AG08396 (cell line): ENCODE measurements around the gene MIEN1.
"Not testable (repeated sequence)": the region's sequence is repeated elsewhere in the genome, so short reads cannot be mapped to it uniquely, and the experiment has no call there.

ENCODE experiments used
- DNase-seq: peaks from one replicate; pipeline ENCODE4 v3.0.0; 2012; ENCODE audit warnings: low spot score, mixed read lengths

Gene MIEN1

GRCh38 chr17:39739885-39740356 is 9.6 kb upstream of the MIEN1 start:
- no peak for DNase-seq

GRCh38 chr17:39738983-39739884 is 8.9 kb upstream of the MIEN1 start:
- peak; percentile 69 for DNase-seq

GRCh38 chr17:39738568-39738901 is 8.2 kb upstream of the MIEN1 start:
- DNase-seq: no peak

GRCh38 chr17:39737760-39738567 is 7.6 kb upstream of the MIEN1 start, which contains the start of gene GRB7:
Gene GRB7 (plus strand): TSS chr17:39737938. CDS start chr17:39742302, 4,364 bp downstream.
- no peak for DNase-seq

GRCh38 chr17:39737206-39737759 is 7.0 kb upstream of the MIEN1 start:
- DNase-seq: no peak

GRCh38 chr17:39736319-39737165 is 6.2 kb upstream of the MIEN1 start:
- no peak for DNase-seq

- no peak for DNase-seq
Observed at GRCh38 chr17:39735882-39736281, 5.5 kb upstream of the MIEN1 start.

- DNase-seq: no peak
Observed at GRCh38 chr17:39732586-39732985, 2.3 kb upstream of the MIEN1 start.

GRCh38 chr17:39729280-39729851 is 966 bp downstream of the MIEN1 start:
- DNase-seq: peak; percentile 55

- DNase-seq: no peak
Observed at GRCh38 chr17:39727556-39727955, 2.8 kb downstream of the MIEN1 start.

GRCh38 chr17:39726617-39727016 is 3.7 kb downstream of the MIEN1 start:
- no peak for DNase-seq

GRCh38 chr17:39725923-39726322 is 4.4 kb downstream of the MIEN1 start:
- not testable (repeated sequence) for DNase-seq

GRCh38 chr17:39724731-39725130 is 5.6 kb downstream of the MIEN1 start:
- no peak for DNase-seq

GRCh38 chr17:39722965-39723848 is 7.1 kb downstream of the MIEN1 start:
- DNase-seq: no peak

GRCh38 chr17:39722104-39722503 is 8.2 kb downstream of the MIEN1 start:
- DNase-seq: no peak

- no peak for DNase-seq
Observed at GRCh38 chr17:39719563-39720355, 10.6 kb downstream of the MIEN1 start.

- no peak for DNase-seq
Observed at GRCh38 chr17:39717660-39718059, 12.7 kb downstream of the MIEN1 start.

GRCh38 chr17:39716879-39717536 is 13.3 kb downstream of the MIEN1 start:
- DNase-seq: no peak
